HuH-7.5 (cell line): Measurements from ENCODE around the gene ORAI2.
"Not testable (repeated sequence)": the region's sequence is repeated elsewhere in the genome, so short reads cannot be mapped to it uniquely, and the experiment has no call there.

ENCODE experiments used
- DNase-seq: peaks from one replicate; pipeline ENCODE4 v3.0.0; 2011; ENCODE audit warnings: low spot score

Gene ORAI2

GRCh38 chr7:102469351-102469971, 36.1 kb downstream of the ORAI2 start:
- DNase-seq = no peak

GRCh38 chr7:102469972-102470825, 36.8 kb downstream of the ORAI2 start:
- no peak for DNase-seq

DNA sequence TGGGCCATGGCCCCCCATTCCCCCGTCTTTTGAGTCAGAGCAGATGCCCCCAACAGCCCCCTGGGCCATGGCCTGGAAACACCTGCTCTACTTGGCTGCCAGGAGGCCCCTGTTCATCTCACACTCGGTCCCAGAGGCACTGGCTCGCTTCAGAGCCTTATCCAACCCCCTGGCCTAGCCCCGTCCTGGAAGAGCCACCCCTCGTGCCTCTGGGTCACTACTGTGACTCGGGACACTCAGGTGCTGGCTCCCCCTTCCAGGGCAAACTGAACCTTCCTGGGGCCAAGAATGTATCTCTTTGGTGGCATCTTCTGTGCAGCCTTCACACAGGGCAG, 38.4 kb downstream of the ORAI2 start:
- DNase-seq = no peak

- no peak for DNase-seq
Observed at GRCh38 chr7:102472126-102473041, 39.0 kb downstream of the ORAI2 start.

DNA sequence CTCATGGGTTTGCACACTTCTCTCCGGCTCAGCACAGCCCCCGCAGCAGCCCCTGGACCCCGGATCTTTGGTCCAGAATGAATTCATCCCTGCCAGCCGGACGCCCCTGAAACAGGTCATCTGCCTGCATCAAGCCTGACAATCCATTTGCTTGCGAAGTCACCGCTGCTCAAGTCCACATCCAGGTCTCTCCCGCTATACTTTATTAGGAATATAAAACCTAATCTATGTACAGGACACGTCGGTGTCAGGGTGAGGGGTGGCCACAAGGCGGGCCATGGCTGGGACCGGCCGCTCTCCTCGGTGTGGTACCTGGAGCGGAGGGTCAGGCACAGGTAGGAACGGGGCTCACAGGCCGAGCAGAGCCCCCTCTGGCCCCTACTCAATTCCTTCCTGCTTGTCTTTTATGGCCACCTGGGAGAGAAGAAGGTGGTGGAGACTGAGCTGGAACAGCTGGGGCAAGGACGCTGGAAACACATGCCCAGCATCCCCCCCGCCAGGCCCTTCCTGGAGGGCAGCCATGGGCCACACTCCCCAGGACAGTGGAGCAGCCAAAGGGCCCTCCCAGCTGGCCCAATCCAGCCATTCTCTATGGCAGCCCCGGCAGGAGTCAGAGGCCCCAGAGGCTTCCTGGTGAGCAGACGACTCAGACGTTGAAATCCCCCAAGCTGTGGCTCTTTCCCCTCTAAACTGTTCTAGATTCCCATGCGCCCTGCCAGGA, 40.1 kb downstream of the ORAI2 start:
- no peak for DNase-seq

- not testable (repeated sequence) for DNase-seq
Observed at GRCh38 chr7:102474116-102474515, 40.7 kb downstream of the ORAI2 start.

DNA sequence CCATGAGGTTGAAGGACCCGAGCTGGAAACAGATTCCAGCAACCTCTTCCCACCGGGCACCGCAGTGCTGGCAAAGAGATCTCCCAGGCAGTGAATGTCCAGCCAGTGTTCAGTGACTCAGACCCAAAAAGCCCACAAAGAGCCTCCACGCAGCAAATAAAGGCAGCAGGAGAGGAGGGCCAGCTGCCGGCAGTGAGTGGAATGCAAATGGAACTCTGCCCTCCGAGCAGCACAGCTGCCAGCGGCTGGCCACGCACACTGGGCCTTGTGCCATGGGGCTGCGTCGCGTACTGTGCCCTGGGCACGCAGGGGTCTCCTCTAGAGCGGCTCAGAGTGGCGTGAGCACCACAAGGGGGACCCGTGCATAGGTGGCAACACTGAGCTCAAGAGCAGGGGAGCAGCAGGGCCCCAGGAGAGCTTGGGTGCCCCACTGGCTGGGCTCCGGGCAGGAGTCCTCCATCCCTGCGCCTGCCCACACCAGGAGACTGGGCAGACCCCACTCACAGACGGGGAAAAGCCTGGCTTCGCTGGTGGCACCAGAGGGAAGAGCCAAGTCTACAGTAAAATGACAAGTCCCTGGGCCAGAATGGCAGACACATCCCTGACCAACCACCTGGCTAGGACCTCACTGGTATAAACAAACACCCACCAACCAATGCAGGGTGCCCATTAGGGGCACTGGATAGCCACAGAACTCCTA, 41.5 kb downstream of the ORAI2 start:
- DNase-seq = not testable (repeated sequence)

- not testable (repeated sequence) for DNase-seq
Observed at GRCh38 chr7:102478314-102479208, 45.2 kb downstream of the ORAI2 start, which contains the start of gene POLR2J. TSS of gene POLR2J (minus strand) at chr7:102478922. CDS start at chr7:102478860, 62 bp downstream.

DNA sequence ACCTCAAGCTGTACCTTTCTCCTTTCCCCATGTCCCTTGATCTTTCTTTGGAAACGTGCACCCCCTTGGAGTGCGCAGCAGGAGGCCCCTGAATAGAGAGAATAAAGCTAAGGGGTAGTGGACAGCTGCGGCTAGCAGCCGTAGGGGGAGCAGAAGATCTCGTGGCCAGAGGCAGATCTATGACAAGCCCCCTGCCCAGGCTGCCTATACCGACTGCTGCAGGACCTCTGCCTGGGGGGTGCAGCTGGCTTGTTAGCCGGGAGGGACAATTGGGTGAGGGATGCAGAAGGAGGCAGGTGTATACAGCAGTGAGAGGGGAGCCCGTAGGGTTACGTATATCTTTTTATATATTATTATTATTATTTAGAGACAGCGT, 45.8 kb downstream of the ORAI2 start:
- DNase-seq = not testable (repeated sequence)

DNA sequence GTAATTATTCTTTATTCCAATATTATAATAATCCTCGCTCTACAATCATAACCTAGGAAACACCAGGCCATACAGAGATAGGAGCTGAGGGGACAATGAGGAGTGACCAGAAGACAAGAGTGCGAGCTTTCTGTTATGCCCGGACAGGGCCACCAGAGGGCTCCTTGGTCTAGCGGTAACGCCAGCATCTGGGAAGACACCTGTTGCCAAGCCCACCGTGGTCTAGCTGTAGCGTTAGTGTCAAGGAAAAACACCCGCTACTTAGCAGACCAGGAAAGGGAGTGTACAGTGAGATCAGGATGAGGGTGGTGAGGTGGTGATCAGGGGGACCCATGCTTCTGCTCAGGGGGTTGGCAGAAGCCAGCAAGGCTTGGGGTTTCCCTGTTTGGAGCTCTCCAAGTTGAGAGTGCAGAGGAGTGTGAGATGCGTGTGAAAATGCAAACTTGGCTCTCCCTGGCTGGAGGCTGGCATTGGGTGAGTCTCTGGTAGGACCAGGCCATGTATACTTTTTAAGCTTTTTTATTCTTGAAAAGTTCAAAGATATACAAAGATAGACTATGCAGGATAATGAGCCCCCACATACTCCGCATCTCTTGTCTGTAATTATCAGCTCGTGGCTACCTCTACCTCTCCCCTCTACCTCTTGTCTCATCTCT, 46.7 kb downstream of the ORAI2 start:
- DNase-seq = not testable (repeated sequence)

- not testable (repeated sequence) for DNase-seq
Observed at GRCh38 chr7:102481962-102482361, 48.6 kb downstream of the ORAI2 start.

DNA sequence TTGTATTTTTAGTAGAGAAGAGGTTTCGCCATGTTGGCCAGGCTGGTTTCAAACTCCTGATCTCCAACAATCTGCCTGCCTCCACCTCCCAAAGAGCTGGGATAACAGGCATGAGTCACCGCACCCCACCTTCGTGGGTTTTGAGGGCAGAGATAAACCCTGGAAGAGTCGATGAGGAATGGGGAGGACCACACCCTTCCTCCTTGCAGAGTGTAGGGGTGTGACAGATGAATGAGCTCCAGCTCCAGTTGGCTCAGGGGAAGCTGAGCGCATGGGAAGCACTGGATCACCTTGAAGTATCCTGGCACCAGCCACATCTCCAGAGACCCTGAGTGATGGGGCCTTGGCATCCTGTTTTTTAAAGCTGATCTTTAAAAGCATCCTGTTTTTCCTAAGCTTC, 50.9 kb downstream of the ORAI2 start:
- DNase-seq = not testable (repeated sequence)

DNA sequence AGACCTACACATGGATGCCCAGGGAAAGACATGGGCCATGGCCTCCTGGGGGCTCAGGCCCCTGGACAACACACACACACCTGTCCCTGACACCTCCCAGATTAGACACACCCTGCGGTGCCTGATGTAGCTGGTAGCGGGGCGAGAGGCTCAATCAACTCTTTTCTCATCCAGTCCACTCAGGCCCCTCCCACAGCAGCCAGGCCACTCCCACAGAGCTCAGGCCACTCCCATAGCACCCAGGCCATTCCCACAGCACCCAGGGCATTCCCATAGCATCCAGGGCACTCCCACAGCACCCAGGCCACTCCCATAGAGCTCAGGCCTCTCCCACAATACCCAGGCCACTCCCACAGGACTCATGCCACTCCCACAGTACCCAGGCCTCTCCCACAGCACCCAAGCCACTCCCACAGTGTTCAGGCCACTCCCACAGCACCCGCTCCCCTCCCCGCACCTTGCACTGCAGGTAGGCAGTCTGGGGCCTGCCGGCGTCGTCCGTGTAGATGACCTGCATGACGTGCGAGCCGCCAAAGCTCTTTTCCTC, 57.2 kb downstream of the ORAI2 start:
- DNase-seq = not testable (repeated sequence)

DNA sequence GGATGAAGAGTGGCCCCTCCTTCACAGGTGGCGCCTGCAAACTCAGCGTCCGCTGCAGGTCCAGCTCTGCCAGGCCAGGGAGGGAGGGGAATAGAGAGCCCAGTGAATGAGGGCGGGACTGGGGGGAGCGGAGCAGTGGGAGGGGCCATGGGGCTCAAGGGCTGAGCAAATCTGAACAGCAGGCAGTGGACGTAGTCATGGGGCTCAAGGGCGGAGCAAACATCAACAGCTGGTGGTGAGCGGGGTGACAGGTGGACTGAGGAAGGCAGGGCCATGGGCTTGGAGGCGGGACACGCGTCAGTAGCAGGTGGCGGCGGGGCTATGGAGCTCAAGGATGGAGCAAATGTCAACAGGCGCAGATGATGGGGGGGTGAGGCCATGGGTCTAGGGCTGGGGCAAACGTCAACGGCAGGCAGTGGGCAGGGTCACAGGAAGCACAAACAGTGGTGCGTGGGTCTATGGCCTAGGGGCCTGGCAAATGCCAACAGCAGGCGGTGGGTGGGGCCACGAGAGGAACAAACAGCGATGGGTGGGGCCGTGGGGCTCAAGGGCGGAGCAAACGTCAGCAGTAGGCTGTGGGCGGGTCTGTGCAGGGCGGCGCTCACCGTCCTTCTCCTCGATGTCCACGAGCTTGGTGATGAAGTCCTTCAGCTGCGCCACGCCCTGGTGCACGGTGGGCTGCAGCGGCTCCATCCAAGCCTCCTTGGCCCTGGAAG, 60.0 kb downstream of the ORAI2 start:
- not testable (repeated sequence) for DNase-seq

DNA sequence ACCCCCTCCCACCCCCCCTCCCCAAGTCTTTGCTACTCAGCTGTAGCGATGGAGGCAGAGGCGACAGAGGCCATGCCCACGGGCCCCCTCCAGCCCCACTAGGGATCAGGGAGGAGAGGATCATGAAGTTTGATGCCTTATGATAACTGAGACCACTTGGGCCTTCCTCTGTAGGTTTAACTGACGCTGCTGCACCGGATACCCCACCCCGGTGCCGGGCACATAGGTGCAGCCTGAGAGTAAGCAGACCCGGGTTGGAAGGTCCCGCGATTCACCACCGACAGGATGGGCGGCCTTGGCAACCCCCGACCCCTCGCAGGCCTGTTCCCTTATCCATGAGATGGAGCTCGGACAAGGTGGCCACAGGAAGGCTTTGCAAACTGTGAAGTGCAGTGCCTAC, 60.7 kb downstream of the ORAI2 start:
- DNase-seq = not testable (repeated sequence)

DNA sequence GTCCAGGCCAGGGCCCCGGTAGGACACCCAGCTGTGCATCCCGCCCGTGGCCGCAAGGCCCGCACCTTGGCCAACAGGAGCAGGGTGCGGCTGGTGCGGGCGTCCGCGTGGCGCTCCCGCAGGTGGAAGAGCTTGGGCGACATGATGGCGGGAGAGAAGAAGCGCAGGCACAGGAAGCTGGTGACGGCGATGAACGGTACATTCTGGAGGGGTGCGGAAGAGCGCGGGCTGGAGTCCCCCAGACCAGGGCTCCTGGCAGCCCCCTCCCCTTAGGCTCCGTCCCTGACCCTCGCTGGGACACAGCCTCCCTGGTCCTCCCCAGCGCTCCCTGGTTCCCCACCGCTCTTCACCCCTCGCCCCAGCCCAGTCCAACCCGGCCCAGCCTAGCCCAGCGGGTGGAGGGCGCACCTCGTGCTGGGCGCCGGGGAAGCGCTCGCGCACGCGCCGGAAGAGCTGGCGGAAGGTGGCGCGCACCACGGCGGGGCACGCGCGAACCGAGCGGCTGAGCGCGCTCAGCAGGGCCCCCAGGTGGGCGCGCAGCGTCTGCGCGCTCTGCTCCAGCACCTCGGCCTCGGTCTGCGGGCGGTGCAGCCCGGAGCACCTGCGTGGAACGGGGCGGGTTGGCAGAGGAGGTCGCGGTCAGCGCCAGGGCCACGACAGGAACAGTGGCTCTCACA, 61.2 kb downstream of the ORAI2 start:
- not testable (repeated sequence) for DNase-seq

DNA sequence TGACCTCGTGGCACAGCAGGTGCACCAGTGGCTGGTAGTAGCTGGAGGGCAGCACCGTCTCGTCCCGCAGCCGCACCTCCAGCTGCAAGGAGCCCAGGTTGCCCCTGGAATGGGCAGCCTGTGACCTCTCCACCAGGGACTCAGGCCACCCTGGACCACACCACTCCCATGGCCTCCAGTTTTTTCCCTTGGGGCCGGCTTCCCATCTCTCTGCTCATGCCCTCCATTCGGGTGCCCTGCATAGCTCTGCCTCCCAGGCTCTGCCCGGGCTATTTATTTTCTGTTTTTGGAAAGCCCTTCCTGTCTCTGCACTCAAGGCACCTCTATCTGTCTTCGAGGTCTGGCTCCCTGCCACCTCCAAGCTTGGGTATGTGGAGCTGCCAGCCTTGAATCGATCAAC, 63.5 kb downstream of the ORAI2 start:
- not testable (repeated sequence) for DNase-seq

- DNase-seq = not testable (repeated sequence)
Observed at GRCh38 chr7:102497308-102497707, 63.9 kb downstream of the ORAI2 start.
